Inferior parietal cortex (tissue), 1 donor: Measurements from ENCODE around the gene ITPR1.

Experiments
- DNase-seq: peaks from one replicate; pipeline ENCODE4 v3.0.0-alpha.2; 2016; ENCODE audit errors: extremely low spot score

Gene ITPR1

DNA sequence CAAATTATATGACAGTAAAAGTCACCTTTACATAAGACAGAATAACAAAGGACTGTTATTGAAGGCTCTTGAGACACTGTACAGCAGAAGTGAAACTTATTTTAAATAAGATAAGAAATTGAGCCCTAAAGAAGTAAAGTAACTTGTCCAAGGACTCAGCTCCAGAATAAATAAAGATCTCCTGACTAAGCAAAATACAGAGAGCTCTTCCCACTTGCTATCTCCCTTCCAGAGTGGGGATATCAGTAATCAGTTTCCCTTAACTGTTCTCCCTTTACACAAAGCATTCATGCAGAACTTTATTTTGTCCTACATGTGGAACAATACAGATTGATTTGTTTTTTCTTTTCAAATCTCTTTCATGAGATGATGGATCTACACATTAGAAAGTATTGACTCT is 356.6 kb downstream of the ITPR1 start:
- no peak for DNase-seq

DNA sequence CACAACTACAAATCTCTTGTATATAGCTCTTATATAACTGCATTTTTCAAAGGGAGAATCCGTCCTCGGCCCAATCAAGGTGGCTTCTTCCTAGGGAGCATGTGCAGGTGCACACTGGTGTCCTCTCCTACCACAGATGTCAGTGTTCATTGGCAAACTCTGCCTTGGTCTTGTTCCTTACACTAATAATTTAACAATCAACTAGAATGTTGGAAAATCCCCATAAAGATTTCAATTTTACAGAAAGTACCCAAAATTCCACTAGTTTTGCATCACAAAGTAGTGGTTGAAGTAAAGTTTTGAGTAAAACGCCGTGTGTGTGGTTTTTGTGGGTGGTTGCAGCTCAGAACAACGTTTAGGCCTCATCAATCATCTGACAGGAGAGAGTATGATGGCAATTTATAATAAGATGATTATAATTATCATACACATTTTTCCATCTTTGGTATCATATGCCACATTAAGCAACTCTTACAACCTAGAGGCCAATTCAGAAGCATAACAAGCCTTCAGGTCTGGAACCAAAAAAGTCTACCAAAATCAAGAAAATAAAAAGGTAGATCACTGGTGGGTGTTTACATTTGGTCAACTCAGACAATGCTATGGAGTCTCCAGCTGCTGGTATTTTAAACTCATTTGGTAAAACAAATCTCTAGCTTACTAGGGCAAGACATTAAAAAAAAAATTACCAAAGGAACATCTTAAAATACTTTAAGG is 357.2 kb downstream of the ITPR1 start:
- DNase-seq: no peak

DNA sequence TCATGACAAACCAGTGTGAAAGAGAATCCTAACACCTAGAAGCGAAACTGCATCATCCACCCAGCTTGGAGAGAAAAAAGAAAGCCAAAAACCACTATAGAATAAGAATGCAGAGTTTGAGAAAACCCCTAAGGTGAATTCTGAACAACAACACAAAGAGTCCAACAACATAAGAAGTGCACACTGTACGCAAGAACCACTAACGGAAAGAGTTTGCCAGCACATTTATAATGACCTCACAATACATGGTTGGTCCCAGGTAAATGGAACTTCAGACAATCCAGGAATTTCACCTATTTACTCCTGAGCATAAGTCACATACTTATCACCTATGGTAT is 357.7 kb downstream of the ITPR1 start:
- no peak for DNase-seq

- DNase-seq: no peak
Observed at GRCh38 chr3:4852780-4853748, 359.9 kb downstream of the ITPR1 start.

GRCh38 chr3:4853749-4854140 is 360.6 kb downstream of the ITPR1 start:
- no peak for DNase-seq

- no peak for DNase-seq
Observed at GRCh38 chr3:4855676-4856075, 362.5 kb downstream of the ITPR1 start.

GRCh38 chr3:4856136-4856535 is 363.0 kb downstream of the ITPR1 start:
- no peak for DNase-seq

- DNase-seq: no peak
Observed at GRCh38 chr3:4856564-4856963, 363.4 kb downstream of the ITPR1 start.

DNA sequence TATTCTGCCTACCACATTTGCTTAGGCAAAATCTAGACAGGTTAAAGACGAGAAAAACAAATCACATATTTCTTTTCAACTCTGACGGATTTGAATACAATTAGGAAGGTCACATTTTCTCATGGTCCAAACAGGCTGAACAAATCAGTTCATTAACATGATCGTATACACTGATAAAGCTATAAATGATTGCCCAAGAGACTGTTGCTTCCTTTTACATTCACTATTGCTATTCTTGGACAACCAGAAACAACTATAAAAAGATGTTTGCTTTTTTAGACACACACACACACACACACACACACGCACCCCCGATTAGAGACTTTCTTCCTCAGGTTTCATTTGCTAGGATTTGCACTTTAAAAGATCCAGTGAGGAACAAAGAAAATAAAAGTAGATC is 363.8 kb downstream of the ITPR1 start:
- no peak for DNase-seq

GRCh38 chr3:4859788-4860187 is 366.6 kb downstream of the ITPR1 start:
- no peak for DNase-seq

DNA sequence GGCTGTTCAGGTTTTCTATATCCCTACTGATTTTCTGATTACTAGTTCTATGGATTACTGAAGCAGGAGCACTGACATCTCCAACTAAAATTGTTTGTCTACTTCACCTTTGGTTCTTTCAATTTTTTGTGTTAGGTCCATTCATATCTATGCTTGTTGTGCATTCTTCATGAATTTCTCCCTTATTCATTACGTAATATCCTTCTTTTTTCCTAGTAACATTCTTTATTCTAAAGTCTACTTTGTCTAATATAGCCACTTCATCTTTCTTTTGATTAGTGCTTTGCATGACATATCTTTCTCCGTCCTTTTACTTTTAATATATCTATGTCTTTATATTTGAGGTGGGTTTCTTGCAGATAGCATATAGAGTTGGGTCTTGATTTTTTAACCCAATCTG is 369.8 kb downstream of the ITPR1 start:
- DNase-seq: no peak

GRCh38 chr3:4864503-4864902 is 371.4 kb downstream of the ITPR1 start:
- DNase-seq: no peak

GRCh38 chr3:4865714-4866113 is 372.6 kb downstream of the ITPR1 start:
- no peak for DNase-seq

DNA sequence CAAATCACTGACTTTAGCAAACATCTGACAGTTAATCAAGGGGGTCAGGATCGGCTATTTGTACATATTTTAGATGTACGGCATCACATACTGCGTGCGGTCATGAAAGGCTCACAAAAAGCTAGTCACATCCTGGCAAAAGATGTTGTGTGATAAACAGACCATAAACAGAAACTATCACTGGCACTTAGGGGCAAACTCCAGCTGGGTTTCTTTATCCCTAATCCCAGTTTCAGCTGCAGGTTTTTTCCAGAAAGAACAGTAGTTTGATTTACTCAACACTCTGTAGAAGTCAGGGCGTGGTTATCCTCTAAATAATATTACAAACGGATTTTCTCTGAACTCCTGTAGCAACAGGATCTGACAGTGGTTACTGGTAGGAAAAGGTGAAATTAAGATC is 373.7 kb downstream of the ITPR1 start:
- DNase-seq: no peak

- no peak for DNase-seq
Observed at GRCh38 chr3:4877173-4877787, 384.1 kb downstream of the ITPR1 start.

GRCh38 chr3:4880850-4881249 is 387.7 kb downstream of the ITPR1 start:
- no peak for DNase-seq

- no peak for DNase-seq
Observed at GRCh38 chr3:4882548-4882947, 389.4 kb downstream of the ITPR1 start.

DNA sequence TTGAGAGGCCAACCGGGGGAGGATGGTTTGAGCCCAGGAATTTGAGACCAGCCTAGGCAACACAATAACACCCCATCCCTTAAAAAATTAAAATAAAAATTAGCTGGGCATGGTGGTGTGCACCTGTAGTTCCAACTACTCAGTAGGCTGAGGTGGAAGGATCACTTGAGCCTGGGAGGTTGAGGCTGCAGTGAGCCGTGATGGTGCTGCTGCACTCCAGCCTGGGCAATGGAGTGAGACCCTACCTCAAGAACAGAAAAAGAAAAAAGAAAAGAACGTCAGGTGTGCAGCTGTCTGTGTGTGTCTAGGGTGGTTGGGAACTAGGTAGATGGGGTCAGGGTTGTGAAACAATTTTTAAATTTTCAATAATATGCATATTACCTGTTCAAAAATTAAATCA is 389.9 kb downstream of the ITPR1 start:
- DNase-seq: no peak

GRCh38 chr3:4884888-4885287 is 391.7 kb downstream of the ITPR1 start:
- DNase-seq: no peak

DNA sequence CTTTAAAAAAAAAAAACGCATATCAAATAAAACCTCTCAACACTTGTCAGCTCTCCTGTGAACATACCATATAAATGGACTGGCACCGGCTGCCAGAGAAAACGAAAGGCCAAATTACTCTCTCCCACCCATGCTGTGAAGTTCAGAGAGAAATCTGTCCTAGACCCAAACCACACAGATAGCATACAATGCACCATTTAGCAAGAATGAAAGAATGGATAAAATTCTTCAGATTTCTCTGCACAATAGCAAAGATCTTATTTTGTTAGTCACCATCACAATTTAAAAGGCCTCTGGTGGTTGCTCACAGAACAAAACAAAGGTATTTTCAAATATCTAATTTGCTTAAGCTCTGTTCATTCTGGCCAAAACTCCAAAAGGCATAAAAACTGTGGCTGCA is 392.2 kb downstream of the ITPR1 start:
- DNase-seq: no peak

- no peak for DNase-seq
Observed at GRCh38 chr3:4886448-4886847, 393.3 kb downstream of the ITPR1 start.

DNA sequence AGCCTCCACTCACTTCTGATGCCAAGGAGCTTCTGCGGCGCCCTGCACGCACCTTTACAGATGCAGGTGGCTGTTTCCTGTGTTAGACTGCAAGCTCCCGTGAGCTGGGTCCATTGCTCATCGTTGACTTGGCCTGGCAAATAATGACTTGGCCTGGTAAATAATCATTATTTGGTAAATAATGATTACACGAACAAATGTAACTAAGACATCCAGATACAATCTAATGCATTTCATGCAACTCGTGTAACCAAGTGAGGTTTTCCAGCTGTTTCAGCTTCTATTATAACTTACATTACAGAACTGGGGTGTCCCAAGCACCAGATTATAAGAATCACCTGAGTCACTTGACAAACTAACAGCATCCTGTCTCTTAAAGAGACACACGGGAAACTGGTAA is 394.0 kb downstream of the ITPR1 start:
- DNase-seq: no peak
